Esophagus muscularis mucosa (tissue), 3 donors: ENCODE data around the gene KLHL42.

Source experiments
- EP300 ChIP-seq: sonication (generic); formaldehyde crosslinking; IDR thresholded peaks from one replicate; pipeline ENCODE4 v1.6.1; 2017; ENCODE audit warnings: antibody characterized with exemption
- TF ChIP-seq, protein P1 (sequence below), 3 experiments: fragments of 200-600 bp in 2 of 3; fragments of 450-650 bp in 1 of 3; sonication (generic) in 2 of 3; IDR thresholded peaks; one replicate each; pipeline ENCODE4 v1.5.1; 2017 to 2019; ENCODE audit warnings: antibody characterized with exemption in 3 of 3, mild to moderate bottlenecking in 2 of 3, moderate library complexity in 1 of 3

DNA sequence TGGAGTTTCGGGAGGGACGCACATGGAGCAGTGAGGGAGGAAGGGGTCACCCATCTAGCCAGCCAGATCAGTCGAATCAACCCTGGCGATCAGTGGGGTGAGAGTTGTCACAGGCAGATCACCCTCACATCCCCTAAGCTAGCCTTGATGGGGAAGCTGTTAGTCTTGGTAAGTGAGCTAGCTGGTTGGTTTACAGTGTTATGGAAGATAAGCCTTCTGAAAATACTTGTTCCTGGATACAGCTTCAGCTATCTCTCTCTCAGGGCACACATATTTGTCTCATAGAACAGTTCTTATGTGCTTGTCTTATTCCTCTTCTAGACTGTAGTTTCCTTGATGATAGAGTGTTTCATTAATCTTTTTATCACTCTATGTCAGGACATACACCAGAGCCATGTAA, 26.2 kb downstream of the KLHL42 start:
- TF ChIP-seq, protein P1, sequence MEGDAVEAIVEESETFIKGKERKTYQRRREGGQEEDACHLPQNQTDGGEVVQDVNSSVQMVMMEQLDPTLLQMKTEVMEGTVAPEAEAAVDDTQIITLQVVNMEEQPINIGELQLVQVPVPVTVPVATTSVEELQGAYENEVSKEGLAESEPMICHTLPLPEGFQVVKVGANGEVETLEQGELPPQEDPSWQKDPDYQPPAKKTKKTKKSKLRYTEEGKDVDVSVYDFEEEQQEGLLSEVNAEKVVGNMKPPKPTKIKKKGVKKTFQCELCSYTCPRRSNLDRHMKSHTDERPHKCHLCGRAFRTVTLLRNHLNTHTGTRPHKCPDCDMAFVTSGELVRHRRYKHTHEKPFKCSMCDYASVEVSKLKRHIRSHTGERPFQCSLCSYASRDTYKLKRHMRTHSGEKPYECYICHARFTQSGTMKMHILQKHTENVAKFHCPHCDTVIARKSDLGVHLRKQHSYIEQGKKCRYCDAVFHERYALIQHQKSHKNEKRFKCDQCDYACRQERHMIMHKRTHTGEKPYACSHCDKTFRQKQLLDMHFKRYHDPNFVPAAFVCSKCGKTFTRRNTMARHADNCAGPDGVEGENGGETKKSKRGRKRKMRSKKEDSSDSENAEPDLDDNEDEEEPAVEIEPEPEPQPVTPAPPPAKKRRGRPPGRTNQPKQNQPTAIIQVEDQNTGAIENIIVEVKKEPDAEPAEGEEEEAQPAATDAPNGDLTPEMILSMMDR (IDR thresholded peaks at IDR 0.05), result no peak
- TF ChIP-seq EP300, result no peak
